CD1c-positive myeloid dendritic cell (primary cell): ENCODE data around the gene UQCRHL.

ENCODE experiments used
- DNase-seq: peaks from one replicate; pipeline ENCODE4 v3.0.0-alpha.2; 2016; ENCODE audit errors: extremely low spot score

Gene UQCRHL

DNA sequence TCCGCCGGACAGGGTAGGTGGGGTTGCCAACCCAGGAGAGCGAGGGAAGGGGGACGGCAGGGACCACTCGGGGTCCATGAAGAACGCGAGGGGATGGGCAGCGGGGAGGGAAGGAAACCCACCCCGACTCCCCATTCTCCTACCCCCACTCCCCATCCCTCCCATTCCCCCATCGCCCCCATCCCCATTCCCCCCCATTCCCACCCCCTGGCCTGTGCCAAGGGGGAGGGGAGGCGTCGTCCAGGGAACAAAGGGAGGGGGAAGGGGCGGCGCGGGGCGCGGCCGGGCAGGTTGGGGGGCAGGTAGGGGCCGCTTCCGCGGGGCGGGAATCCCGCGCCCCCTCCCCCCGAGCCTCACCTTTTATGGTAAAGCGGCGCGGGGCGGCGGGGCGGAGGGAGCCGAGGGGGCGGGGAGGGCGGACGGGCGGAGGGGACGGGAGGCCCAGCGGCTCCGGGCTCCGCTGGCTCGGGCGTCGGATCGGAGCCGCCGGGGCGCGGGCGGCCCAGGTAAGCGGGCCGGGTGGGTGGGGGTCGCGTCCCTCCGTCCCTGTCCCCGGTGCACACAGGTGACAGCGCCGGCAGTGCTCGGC, 49.0 kb downstream of the UQCRHL start, which contains the start of gene FBLIM1:
FBLIM1 (plus strand) TSS at position 453 of the 589 bp plus-strand sequence. CDS start 6,189 bp downstream, outside the sequence.
- DNase-seq, result no peak

DNA sequence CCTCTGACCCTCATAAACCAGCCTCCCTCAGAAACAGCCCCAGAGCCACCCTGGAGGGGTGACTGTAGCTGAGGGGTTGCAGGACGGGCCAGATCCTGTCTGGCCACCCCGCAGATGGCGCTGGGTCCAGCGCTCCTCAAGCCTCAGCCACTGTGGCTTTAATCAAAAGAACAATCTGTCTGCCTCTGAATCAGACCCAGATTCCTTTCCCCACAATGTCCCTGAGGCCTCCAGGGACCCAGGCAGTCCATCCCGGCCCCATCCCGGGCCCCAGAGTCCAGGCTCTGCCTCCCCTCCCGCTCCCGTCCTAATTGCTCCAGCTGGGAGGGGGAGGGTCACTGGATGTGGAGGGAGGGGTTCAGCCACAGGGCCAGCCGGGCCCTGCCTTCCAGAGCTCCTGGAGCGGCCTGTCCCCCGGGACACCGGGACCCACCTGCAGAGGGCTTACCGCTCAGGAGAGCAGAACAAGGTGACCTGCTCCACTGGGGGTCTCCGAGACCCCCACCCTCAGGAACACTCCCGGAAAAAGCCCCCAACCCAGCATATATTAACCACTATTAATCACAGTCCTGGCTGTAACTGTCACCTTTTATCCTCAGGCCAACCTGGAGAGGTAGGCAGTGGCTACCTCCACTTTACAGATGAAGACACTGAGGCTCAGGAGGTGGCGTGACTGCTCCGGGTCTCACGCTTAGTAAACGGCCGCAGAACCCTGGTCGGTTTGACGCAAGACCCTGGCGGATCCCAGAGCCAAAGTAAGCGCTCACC, 49.7 kb downstream of the UQCRHL start:
- DNase-seq, result no peak
